Spleen (tissue), 11 donors: ENCODE data around the gene PPP4C. TPM values are rescaled to one million over a fixed set of nuclear protein-coding genes. Genes with fewer than 3 reads are reported as not detected.

Experiments
- DNase-seq: peaks from one replicate; pipeline ENCODE4 v3.0.0-alpha.2; 2020
- H3K27ac ChIP-seq, 8 donors: fragments of 200-600 bp; sonication (generic) in 7 of 8; 1 replicate in 4 of 8; 2 replicates in 4 of 8; pipeline versions ENCODE4 v1.5.0 to v1.8.0; 2016 to 2021; ENCODE audit warnings: inconsistent platforms in 4 of 8, mild to moderate bottlenecking in 4 of 8, moderate library complexity in 1 of 8
- H3K27me3 ChIP-seq, 7 donors: fragments of 200-600 bp; sonication (generic) in 6 of 7; replicated peaks in 1 of 7; 1 replicate in 4 of 7; 2 replicates in 3 of 7; pipeline versions ENCODE4 v1.5.0 to v1.8.0; 2016 to 2021; ENCODE audit warnings: inconsistent platforms in 3 of 7, mild to moderate bottlenecking in 1 of 7
- H3K36me3 ChIP-seq, 6 donors: fragments of 200-600 bp; sonication (generic) in 5 of 6; 1 replicate in 4 of 6; 2 replicates in 2 of 6; pipeline versions ENCODE4 v1.5.0 to v1.8.0; 2016 to 2021; ENCODE audit warnings: inconsistent platforms in 2 of 6
- H3K4me1 ChIP-seq, 6 donors: fragments of 200-600 bp; sonication (generic) in 5 of 6; 1 replicate in 3 of 6; 2 replicates in 3 of 6; pipeline versions ENCODE4 v1.5.0 to v1.8.0; 2016 to 2021; ENCODE audit warnings: inconsistent platforms in 3 of 6
- H3K4me3 ChIP-seq, 8 donors: fragments of 200-600 bp; sonication (generic) in 7 of 8; 1 replicate in 4 of 8; 2 replicates in 4 of 8; pipeline versions ENCODE4 v1.5.0 to v1.8.0; 2016 to 2021; ENCODE audit warnings: inconsistent platforms in 4 of 8, mild to moderate bottlenecking in 4 of 8, moderate library complexity in 2 of 8
- H3K9me3 ChIP-seq, 8 donors: fragments of 200-600 bp; sonication (generic) in 7 of 8; 1 replicate in 4 of 8; 2 replicates in 4 of 8; pipeline versions ENCODE4 v1.5.0 to v1.8.0; 2016 to 2021; ENCODE audit warnings: inconsistent platforms in 4 of 8
- POLR2A ChIP-seq, 3 donors: fragments of 450-650 bp; IDR thresholded peaks; one replicate each; pipeline ENCODE4 v1.5.1; 2017; ENCODE audit warnings: antibody characterized with exemption in 3 of 3, mild to moderate bottlenecking in 1 of 3
- POLR2AphosphoS5 ChIP-seq, 3 donors: sonication (generic); formaldehyde crosslinking; IDR thresholded peaks; one replicate each; pipeline ENCODE4 v1.5.1; 2017; ENCODE audit warnings: antibody characterized with exemption in 3 of 3
- WGBS, 5 donors: extraction: QIAGEN DNeasy Blood & Tissue Kit in 3 of 5; methylation state at CpG; one replicate each; pipeline versions ENCODE4 v1.1.5 to v1.1.7; 2013 to 2018; 5-methylcytosine and 5-hydroxymethylcytosine counted together
- intact Hi-C: fragments of 100-400 bp; cut with DNase I; formaldehyde crosslinking; loops from one replicate; pipeline ENCODE4 v1.15.0; 2023; ENCODE audit warnings: low total_unique reads
- polyA plus RNA-seq, 3 donors: library from polyadenylated mRNA; stranded (reverse); fragments of 200-250 nt; gene quantifications; one replicate each; pipeline ENCODE4 v1.2.1, GENCODE V29; 2013
- total RNA-seq, 7 donors: library from RNA; depleted of rRNA in 3 of 7; stranded (reverse); fragments of >200 nt in 3 of 7; fragmentation: NEBNext Ultra II Directional in 4 of 7; extraction: Animal tissue kit (Norgen Biotek cat#: 25700) in 4 of 7; gene quantifications; one replicate each; pipeline versions ENCODE4 v1.1.0 to v1.2.1, GENCODE V29; 2016 to 2021
- TF ChIP-seq, protein P1 (sequence below), 11 experiments: fragments of 200-600 bp in 7 of 11; fragments of 450-650 bp in 4 of 11; sonication (generic) in 4 of 11; IDR thresholded peaks in 8 of 11; conservative IDR thresholded peaks in 3 of 11; 1 replicate in 7 of 11; 2 replicates in 4 of 11; pipeline versions ENCODE4 v1.4.0 to v1.8.0; 2016 to 2021; ENCODE audit warnings: antibody characterized with exemption in 11 of 11, inconsistent platforms in 4 of 11, mild to moderate bottlenecking in 1 of 11
- donor health status: healthy with polysubstance abuse.
- donor health status: DM: no; HTN: no; CAD: no; lungs with moderate emphysema.
- donor health status: DM: no; HTN: no; CAD: no.
- donor health status: Bipolar disorder and iron deficiency.
- donor health status: healthy.
- donor health status: DM: no; HTN: no; CAD: no.
- donor health status: DM: yes; HTN: yes; CAD: no.

Gene PPP4C
- total and polyA plus RNA-seq, 10 donors = 43.9 to 128 (median 76.1) TPM

DNA sequence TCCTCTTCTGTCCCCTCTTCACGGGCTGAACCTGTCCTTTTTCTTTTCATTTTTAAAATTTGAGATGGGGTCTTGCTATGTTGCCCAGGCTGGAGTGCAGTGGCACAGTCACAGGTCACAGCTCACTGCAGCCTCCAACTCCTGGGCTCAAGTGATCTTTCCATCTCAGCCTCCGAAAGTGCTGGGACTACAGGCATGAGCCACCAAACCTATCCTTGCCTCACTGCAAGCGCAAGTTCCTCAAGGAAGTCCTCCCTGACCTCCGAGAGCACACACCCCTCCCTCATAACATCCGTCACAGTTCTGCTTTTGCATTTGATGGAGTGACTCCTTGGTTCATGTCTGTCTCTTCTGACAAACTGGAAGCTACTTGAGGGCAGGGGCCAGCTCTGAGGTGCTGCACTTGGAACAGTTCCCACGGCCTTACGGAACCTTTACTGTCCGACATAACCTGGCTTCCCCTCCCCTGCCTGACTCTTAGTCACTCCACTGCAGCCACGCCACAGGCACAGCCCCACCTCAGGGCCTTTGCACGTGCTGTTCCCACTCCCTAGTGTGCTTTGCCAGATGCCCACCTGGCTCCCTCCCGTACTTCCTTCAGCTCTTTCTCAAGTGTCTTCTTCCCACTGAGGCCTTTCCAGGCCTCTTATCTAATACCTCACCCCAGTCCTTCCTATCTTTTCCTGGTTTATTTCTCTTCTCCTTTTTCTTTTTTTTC lies 11.5 kb downstream of the PPP4C start:
- peaks cover 9 to 74% (median 32%) of the 10 kb centered on the region in 6 donors for H3K4me1 ChIP-seq
- H3K27ac ChIP-seq = peak overlapping the region in 7 of 8 donors; percentile 36 to 85 (median 70)
- DNase-seq = peak; percentile 79
- H3K27me3 ChIP-seq = no peaks in the 10 kb centered on the region
- H3K36me3 ChIP-seq = peaks cover 6 to 47% (median 38%) of the 10 kb centered on the region in 6 donors
- intact Hi-C loops = no loop called here
- WGBS, 5 donors = 66 to 91% (median 79%) methylated on average over 11 of the region's 11 CpGs
- no peaks in the 10 kb centered on the region for H3K9me3 ChIP-seq
- peak overlapping the region in 1 of 8 donors; percentile 19 for H3K4me3 ChIP-seq
- TF ChIP-seq POLR2AphosphoS5 (IDR thresholded peaks at IDR 0.05) (peak in 2 of 3 donors; percentile 25 to 69), POLR2A (IDR thresholded peaks at IDR 0.05) (no peak)
- TF ChIP-seq, protein P1, sequence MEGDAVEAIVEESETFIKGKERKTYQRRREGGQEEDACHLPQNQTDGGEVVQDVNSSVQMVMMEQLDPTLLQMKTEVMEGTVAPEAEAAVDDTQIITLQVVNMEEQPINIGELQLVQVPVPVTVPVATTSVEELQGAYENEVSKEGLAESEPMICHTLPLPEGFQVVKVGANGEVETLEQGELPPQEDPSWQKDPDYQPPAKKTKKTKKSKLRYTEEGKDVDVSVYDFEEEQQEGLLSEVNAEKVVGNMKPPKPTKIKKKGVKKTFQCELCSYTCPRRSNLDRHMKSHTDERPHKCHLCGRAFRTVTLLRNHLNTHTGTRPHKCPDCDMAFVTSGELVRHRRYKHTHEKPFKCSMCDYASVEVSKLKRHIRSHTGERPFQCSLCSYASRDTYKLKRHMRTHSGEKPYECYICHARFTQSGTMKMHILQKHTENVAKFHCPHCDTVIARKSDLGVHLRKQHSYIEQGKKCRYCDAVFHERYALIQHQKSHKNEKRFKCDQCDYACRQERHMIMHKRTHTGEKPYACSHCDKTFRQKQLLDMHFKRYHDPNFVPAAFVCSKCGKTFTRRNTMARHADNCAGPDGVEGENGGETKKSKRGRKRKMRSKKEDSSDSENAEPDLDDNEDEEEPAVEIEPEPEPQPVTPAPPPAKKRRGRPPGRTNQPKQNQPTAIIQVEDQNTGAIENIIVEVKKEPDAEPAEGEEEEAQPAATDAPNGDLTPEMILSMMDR (IDR thresholded peaks at IDR 0.05 in 8 of 11, conservative IDR thresholded peaks at IDR 0.05 in 3 of 11) = no peak

DNA sequence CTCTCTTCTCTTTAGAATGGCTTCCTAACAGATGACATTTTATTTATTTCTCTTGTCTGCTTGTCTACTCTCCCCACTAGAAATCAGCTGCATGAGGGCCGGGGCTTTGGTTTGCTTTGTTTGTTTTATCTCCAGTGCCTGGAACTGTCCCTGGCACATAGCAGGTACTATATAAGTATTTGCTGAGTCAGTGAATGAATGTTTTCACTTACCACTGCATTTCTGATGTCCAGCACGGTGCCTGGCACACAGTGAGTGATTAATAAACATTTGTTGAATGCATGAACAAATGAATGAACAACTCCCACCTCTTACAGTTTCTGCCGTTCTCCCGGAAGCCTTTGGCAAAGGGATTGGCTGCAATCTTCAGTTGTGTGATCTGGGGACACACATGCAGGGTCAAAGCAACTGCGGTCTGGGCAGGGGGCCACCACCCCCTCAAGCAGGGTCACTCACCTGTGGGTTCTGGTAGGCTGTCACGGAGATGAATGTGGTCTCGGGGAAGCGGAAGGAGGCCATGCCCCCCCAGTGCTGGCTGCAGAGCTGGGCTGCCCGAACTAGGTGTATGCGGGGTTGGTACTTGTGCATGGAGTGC lies 12.5 kb downstream of the PPP4C start:
- H3K4me1 ChIP-seq = peaks cover 19 to 84% (median 42%) of the 10 kb centered on the region in 6 donors
- DNase-seq = no peak
- H3K27me3 ChIP-seq = no peaks in the 10 kb centered on the region
- peaks cover 6 to 43% (median 30%) of the 10 kb centered on the region in 6 donors for H3K36me3 ChIP-seq
- H3K9me3 ChIP-seq = no peaks in the 10 kb centered on the region
- H3K27ac ChIP-seq = peak overlapping the region in 2 of 8 donors; percentile 77 to 85
- TF ChIP-seq, protein P1 (IDR thresholded peaks at IDR 0.05 in 8 of 11, conservative IDR thresholded peaks at IDR 0.05 in 3 of 11) = no peak
- TF ChIP-seq POLR2AphosphoS5 (IDR thresholded peaks at IDR 0.05) (no peak), POLR2A (IDR thresholded peaks at IDR 0.05) (no peak)
- intact Hi-C loops = no loop called here
- no peak overlapping the region for H3K4me3 ChIP-seq
- WGBS, 5 donors = 74 to 92% (median 88%) methylated on average over 7 to 10 of the region's 10 CpGs

DNA sequence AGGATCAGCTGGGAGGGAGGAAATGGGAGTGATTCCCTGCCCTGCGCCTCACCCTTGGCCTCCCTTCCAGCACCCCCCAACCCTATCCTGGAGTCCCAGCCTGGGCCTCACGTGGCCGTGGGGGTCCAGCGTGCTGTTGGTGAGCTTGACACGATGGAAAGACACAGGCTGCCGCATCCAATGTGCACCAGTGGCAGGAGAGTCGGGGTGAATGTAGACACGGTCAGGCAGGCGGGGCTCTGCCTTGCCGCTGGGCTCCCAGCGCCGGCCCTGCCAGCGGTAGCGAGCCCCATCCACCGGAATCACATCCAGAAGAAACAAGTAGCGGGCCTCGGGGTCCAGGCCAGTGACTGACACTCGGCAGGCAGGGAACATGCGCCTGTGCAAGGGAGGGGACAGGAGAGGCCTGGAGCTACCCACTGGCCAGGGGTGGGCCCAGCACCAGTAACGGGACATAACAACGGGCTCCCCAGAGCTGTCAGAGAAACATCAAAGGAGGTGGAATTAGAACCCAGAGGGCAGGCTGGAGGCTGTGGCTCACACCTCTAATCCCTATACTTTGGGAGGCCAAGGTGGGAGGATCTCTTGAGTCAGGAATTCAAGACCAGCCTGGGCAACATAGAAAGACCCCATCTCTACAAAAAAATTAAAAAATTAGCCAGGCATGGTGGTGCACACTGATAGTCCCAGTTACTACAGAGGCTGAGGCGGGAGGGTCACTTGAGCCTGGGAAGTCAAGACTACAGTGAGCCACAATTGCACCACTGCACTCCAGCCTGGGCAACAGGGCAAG lies 13.2 kb downstream of the PPP4C start:
- no peak for DNase-seq
- intact Hi-C loops = no loop called here
- H3K36me3 ChIP-seq = peaks cover 0 to 43% (median 27%) of the 10 kb centered on the region in 6 donors
- no peak overlapping the region for H3K4me3 ChIP-seq
- TF ChIP-seq, protein P1 (IDR thresholded peaks at IDR 0.05 in 8 of 11, conservative IDR thresholded peaks at IDR 0.05 in 3 of 11) = no peak
- TF ChIP-seq POLR2A (IDR thresholded peaks at IDR 0.05) (no peak), POLR2AphosphoS5 (IDR thresholded peaks at IDR 0.05) (peak in 1 of 3 donors; percentile 45)
- H3K9me3 ChIP-seq = no peaks in the 10 kb centered on the region
- peak overlapping the region in 2 of 8 donors; percentile 97 to 98 for H3K27ac ChIP-seq
- no peaks in the 10 kb centered on the region for H3K27me3 ChIP-seq
- peaks cover 25 to 91% (median 49%) of the 10 kb centered on the region in 6 donors for H3K4me1 ChIP-seq
- WGBS, 5 donors = 84 to 92% (median 89%) methylated on average over 17 to 22 of the region's 22 CpGs
